Suppressor macrophage treated with lipopolysaccharide for 1 hour (primary cell): ENCODE measurements around the gene FOXL3.
"Not testable (repeated sequence)": the region's sequence is repeated elsewhere in the genome, so short reads cannot be mapped to it uniquely, and the experiment has no call there.

ENCODE experiments used
- DNase-seq, 3 donors: peaks; one replicate each; pipeline ENCODE4 v3.0.0-alpha.2; 2020 to 2022

FOXL3 gene

GRCh38 chr7:326809-327232 is 36.9 kb downstream of the FOXL3 start:
- DNase-seq = no peak

- no peak for DNase-seq
Observed at GRCh38 chr7:327233-327931, 37.4 kb downstream of the FOXL3 start.

- no peak for DNase-seq
Observed at GRCh38 chr7:327991-328702, 38.2 kb downstream of the FOXL3 start.

- DNase-seq = no peak
Observed at GRCh38 chr7:329691-330281, 39.8 kb downstream of the FOXL3 start.

- no peak for DNase-seq
Observed at GRCh38 chr7:330511-331230, 40.7 kb downstream of the FOXL3 start.

- DNase-seq = no peak
Observed at GRCh38 chr7:332020-332517, 42.1 kb downstream of the FOXL3 start.

- DNase-seq = peak; percentile 46 to 89 (median 70)
Observed at GRCh38 chr7:332646-333392, 42.8 kb downstream of the FOXL3 start.

GRCh38 chr7:333393-333764 is 43.4 kb downstream of the FOXL3 start:
- DNase-seq = no peak

- DNase-seq = no peak
Observed at GRCh38 chr7:334618-335357, 44.8 kb downstream of the FOXL3 start.

- DNase-seq = no peak
Observed at GRCh38 chr7:335358-336148, 45.6 kb downstream of the FOXL3 start.

GRCh38 chr7:336149-336533 is 46.2 kb downstream of the FOXL3 start:
- not testable (repeated sequence) for DNase-seq

- no peak for DNase-seq
Observed at GRCh38 chr7:336810-337566, 47.0 kb downstream of the FOXL3 start.

GRCh38 chr7:337567-337951 is 47.6 kb downstream of the FOXL3 start:
- no peak for DNase-seq

GRCh38 chr7:338295-339061 is 48.5 kb downstream of the FOXL3 start:
- no peak for DNase-seq

- no peak for DNase-seq
Observed at GRCh38 chr7:339062-339342, 49.0 kb downstream of the FOXL3 start.

GRCh38 chr7:339696-340095 is 49.7 kb downstream of the FOXL3 start:
- no peak for DNase-seq

- DNase-seq = no peak
Observed at GRCh38 chr7:340200-340937, 50.4 kb downstream of the FOXL3 start.
